D721Med (cell line): ENCODE data around the gene TMEM107.

Source experiments
- DNase-seq: peaks from one replicate; pipeline ENCODE4 v3.0.0; 2011; ENCODE audit warnings: low spot score; ENCODE audit not compliant: insufficient read length
- FAIRE-seq: peaks from 2 replicates; lab custom pipeline; 2011; peaks lifted over from hg19 to GRCh38; lab: Jason Lieb, UNC
- CTCF ChIP-seq: IDR thresholded peaks from 2 replicates; pipeline ENCODE4 v1.5.1; 2012; ENCODE audit warnings: mild to moderate bottlenecking, control low read depth; ENCODE audit not compliant: insufficient read depth; ENCODE audit errors: missing control alignments

Gene TMEM107

DNA sequence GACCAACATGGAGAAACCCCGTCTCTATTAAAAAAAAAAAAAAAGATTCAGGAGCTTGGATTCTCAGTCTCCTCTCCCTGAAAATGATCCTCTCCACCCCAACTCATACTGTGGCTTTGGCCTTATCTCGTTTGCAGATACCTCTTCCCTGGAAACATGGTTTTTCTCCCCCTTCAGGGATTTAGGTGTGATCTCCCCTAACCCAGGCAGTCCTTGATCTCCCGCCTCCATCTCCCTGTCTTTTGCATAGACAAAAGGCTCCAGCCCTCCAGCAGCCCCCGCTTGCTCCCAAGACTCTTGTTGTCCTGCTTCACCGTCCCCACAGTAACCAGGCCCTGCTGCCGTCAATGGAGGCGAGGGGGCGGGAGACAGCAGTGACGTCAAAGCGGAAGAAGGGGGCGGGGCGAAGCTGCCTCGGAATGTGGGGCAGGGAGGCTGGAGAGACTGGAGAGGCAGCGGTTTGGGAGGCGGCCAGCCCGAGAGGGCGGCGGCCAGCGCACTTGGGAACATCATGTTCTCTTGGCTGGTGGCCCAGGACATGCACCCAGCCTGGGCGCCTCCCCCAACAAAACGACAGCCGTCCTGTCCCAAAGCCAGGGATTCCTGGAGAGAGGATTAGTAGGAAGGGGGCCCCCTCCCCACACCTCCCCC, 22.1 kb downstream of the TMEM107 start:
- FAIRE-seq (no peak), DNase-seq (no peak)
- no peak for TF ChIP-seq CTCF

GRCh38 chr17:8153525-8153956, 22.6 kb downstream of the TMEM107 start:
- FAIRE-seq (no peak), DNase-seq (no peak)
- no peak for TF ChIP-seq CTCF

GRCh38 chr17:8153031-8153451, 23.1 kb downstream of the TMEM107 start:
- DNase-seq (no peak), FAIRE-seq (no peak)
- no peak for TF ChIP-seq CTCF

GRCh38 chr17:8152112-8152775, 23.9 kb downstream of the TMEM107 start, which contains the start of gene PER1:
PER1 (minus strand) TSS chr17:8152404; CDS start chr17:8150706, 1,698 bp downstream.
- DNase-seq (peak; percentile 98), FAIRE-seq (no peak)
- TF ChIP-seq CTCF = no peak

DNA sequence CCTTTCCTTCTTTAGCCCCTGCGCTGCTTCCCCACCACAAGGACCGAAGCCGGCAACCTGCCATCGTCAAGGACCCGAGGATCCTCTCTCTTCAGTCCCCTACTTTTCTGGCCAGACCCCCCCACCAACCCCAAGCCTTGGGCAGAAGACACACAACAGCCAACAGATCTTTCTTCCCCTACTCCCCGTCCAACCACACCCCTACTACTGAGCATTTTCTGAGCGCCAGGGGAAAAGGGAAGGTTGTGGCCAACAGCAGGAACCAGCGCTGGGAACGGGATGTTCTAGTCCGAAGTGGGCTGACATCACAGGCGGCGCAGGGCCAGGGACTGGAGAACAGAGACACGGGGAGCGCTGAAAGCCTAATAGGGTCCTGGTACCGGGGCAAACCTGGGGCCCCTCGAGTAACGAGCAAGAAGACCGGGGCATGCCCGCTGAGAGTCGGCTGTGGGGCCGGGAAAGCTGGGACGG, 24.5 kb downstream of the TMEM107 start:
- FAIRE-seq (no peak), DNase-seq (no peak)

GRCh38 chr17:8151120-8151640, 25.0 kb downstream of the TMEM107 start:
- no peak for FAIRE-seq
- DNase-seq = peak; percentile 89
- no peak for TF ChIP-seq CTCF

More for the DNA sequence above, 24.5 kb downstream of the TMEM107 start:
- no peak for TF ChIP-seq CTCF
